Naive thymus-derived CD8-positive, alpha-beta T cell (primary cell): ENCODE measurements around the gene HAP1. TPM values are rescaled to one million over a fixed set of nuclear protein-coding genes. Genes with fewer than 3 reads are reported as not detected.

Experiments used
- polyA plus RNA-seq, 3 donors: library from polyadenylated mRNA; unstranded; fragments of 300-500 nt; fragmentation: Illumina TruSeq; gene quantifications; one replicate each; pipeline ENCODE4 v1.2.3, GENCODE V29; 2021
- total RNA-seq, 8 experiments: library from RNA in 2 of 8; stranded (reverse) in 2 of 8; gene quantifications; one replicate each; pipeline ENCODE4 v1.2.3 and lab custom pipeline; 2021 to 2026

Gene HAP1
- total and polyA plus RNA-seq, 5 experiments from 2014 or later = 0.11 TPM; not detected in 4

Other genes starting within 250 kb of the HAP1 start
- gene KRT36, start 244.7 kb downstream of the HAP1 start, total RNA-seq = not detected
- gene KRT36, start 244.7 kb downstream of the HAP1 start, polyA plus RNA-seq = not detected
- not detected for gene KRT13, start 229.0 kb downstream of the HAP1 start, total RNA-seq
- gene KRT13, start 229.0 kb downstream of the HAP1 start, polyA plus RNA-seq = not detected
- not detected for gene KRT15, start 215.8 kb downstream of the HAP1 start, total RNA-seq
- gene KRT15, start 215.8 kb downstream of the HAP1 start, polyA plus RNA-seq = not detected
- gene KRT19, start 206.3 kb downstream of the HAP1 start, total RNA-seq = not detected
- not detected for gene KRT19, start 206.3 kb downstream of the HAP1 start, polyA plus RNA-seq
- not detected for gene KRT9, start 162.6 kb downstream of the HAP1 start, total RNA-seq
- not detected for gene KRT9, start 162.6 kb downstream of the HAP1 start, polyA plus RNA-seq
- gene KRT14, start 147.7 kb downstream of the HAP1 start, total RNA-seq = not detected
- not detected for gene KRT14, start 147.7 kb downstream of the HAP1 start, polyA plus RNA-seq
- not detected for gene KRT16, start 121.9 kb downstream of the HAP1 start, total RNA-seq
- gene KRT16, start 121.9 kb downstream of the HAP1 start, polyA plus RNA-seq = not detected
- gene KRT17, start 110.1 kb downstream of the HAP1 start, total RNA-seq = not detected
- gene KRT17, start 110.1 kb downstream of the HAP1 start, polyA plus RNA-seq = not detected
- gene EIF1, start 45.8 kb downstream of the HAP1 start, total RNA-seq = 1,000 to 10,000 TPM; 1,007 to 1,051 TPM
- gene EIF1, start 45.8 kb downstream of the HAP1 start, polyA plus RNA-seq = 1,000 to 10,000 TPM; 1,100 to 1,335 (median 1,160) TPM
- gene GAST, start 22.3 kb downstream of the HAP1 start, total RNA-seq = not detected
- gene GAST, start 22.3 kb downstream of the HAP1 start, polyA plus RNA-seq = not detected
- 1 to 10 TPM; 4.0 to 4.7 TPM for gene JUP, start 52.1 kb upstream of the HAP1 start, total RNA-seq
- under 1 TPM; 0.14 to 0.55 (median 0.30) TPM for gene JUP, start 52.1 kb upstream of the HAP1 start, polyA plus RNA-seq
- 1 to 10 TPM; 4.4 to 6.0 TPM for gene P3H4, start 77.3 kb upstream of the HAP1 start, total RNA-seq
- 1 to 10 TPM; 4.0 to 6.2 (median 5.8) TPM for gene P3H4, start 77.3 kb upstream of the HAP1 start, polyA plus RNA-seq
- not detected for gene FKBP10, start 78.4 kb upstream of the HAP1 start, total RNA-seq
- gene FKBP10, start 78.4 kb upstream of the HAP1 start, polyA plus RNA-seq = not detected
- gene NT5C3B, start 101.6 kb upstream of the HAP1 start, total RNA-seq = 10 to 100 TPM; 51.3 to 54.0 TPM
- gene NT5C3B, start 101.6 kb upstream of the HAP1 start, polyA plus RNA-seq = 10 to 100 TPM; 38.4 to 64.7 (median 41.5) TPM
- not detected for gene KLHL10, start 103.2 kb upstream of the HAP1 start, total RNA-seq
- under 1 TPM in 1 of 3 donors, not detected in 2; 0.09 TPM for gene KLHL10, start 103.2 kb upstream of the HAP1 start, polyA plus RNA-seq
- 10 to 100 TPM; 21.6 to 22.6 TPM for gene KLHL11, start 130.8 kb upstream of the HAP1 start, total RNA-seq
- 1 to 10 TPM; 5.0 to 6.3 (median 5.4) TPM for gene KLHL11, start 130.8 kb upstream of the HAP1 start, polyA plus RNA-seq
- gene ACLY, start 184.3 kb upstream of the HAP1 start, total RNA-seq = 10 to 100 TPM; 69.9 to 79.3 TPM
- gene ACLY, start 184.3 kb upstream of the HAP1 start, polyA plus RNA-seq = 10 to 100 TPM; 42.7 to 61.3 (median 50.1) TPM
- gene ODAD4, start 196.0 kb upstream of the HAP1 start, total RNA-seq = not detected
- gene ODAD4, start 196.0 kb upstream of the HAP1 start, polyA plus RNA-seq = under 1 TPM in 2 of 3 donors, not detected in 1; 0.08 to 0.09 TPM
- 10 to 100 TPM; 30.6 to 34.1 TPM for gene CNP, start 232.2 kb upstream of the HAP1 start, total RNA-seq
- gene CNP, start 232.2 kb upstream of the HAP1 start, polyA plus RNA-seq = 10 to 100 TPM; 27.0 to 33.6 (median 27.5) TPM